ENCODE data around the gene HOTAIR. TPM values are rescaled to one million over a fixed set of nuclear protein-coding genes. Genes with fewer than 3 reads are reported as not detected.

The HOTAIR gene
- total RNA-seq, 1 donor from 2014 or later, result not detected

DNA sequence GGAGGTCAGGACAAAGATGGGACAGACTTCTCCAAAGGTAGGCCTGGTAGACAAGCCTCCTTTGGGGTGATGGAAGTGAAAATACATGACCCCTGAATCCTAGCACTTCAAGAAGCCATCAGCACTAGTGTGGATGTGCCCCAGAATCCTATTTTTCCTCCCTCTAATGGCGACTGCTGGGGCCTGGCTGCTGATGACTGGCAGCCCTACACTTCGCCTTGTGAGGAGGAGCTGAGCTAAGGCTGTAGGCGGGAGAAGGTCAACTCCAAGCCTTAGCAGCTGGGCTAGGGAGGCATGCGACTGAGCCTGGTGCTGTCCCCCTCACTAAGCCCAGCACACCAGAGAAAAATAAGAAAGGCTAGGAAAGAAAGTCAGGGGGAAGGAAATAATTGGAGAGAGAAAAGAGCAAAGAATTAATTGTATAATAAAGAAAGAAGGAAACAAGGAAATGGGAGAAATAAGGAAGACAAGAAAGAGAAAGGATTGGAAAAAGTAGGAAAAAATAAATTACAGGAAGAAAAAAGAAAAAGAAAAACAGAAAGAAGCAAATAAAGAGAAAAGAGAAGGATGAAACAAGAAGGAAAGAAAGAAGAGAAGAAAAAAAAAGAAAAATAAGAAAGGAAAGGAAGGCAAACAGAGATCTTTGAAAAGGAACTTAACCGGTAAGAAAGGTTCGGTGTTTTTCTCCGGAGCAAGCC is 5.5 kb upstream of the HOTAIR start:
- H3K9me3 Mint-ChIP-seq, result peaks cover 2% of the 10 kb centered on the region
- ATAC-seq (ENCODE audit: low read depth) (no peak), DNase-seq (no peak)
- H3K4me1 Mint-ChIP-seq, result peaks cover 13% of the 10 kb centered on the region
- H3K27ac Mint-ChIP-seq, result no peak overlapping the region
- H3K27me3 Mint-ChIP-seq, result peaks cover 80% of the 10 kb centered on the region
- intact Hi-C loops (cut with micrococcal nuclease), result no loop called here
- CTCF ChIA-PET, result no interaction called here
- H3K36me3 Mint-ChIP-seq (ENCODE audit: low read depth), result no peaks in the 10 kb centered on the region
- POLR2A ChIA-PET, result no interaction called here
- no peak overlapping the region for H3K4me3 Mint-ChIP-seq
- TF ChIP-seq, protein P1, sequence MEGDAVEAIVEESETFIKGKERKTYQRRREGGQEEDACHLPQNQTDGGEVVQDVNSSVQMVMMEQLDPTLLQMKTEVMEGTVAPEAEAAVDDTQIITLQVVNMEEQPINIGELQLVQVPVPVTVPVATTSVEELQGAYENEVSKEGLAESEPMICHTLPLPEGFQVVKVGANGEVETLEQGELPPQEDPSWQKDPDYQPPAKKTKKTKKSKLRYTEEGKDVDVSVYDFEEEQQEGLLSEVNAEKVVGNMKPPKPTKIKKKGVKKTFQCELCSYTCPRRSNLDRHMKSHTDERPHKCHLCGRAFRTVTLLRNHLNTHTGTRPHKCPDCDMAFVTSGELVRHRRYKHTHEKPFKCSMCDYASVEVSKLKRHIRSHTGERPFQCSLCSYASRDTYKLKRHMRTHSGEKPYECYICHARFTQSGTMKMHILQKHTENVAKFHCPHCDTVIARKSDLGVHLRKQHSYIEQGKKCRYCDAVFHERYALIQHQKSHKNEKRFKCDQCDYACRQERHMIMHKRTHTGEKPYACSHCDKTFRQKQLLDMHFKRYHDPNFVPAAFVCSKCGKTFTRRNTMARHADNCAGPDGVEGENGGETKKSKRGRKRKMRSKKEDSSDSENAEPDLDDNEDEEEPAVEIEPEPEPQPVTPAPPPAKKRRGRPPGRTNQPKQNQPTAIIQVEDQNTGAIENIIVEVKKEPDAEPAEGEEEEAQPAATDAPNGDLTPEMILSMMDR (IDR thresholded peaks at IDR 0.05), result no peak

DNA sequence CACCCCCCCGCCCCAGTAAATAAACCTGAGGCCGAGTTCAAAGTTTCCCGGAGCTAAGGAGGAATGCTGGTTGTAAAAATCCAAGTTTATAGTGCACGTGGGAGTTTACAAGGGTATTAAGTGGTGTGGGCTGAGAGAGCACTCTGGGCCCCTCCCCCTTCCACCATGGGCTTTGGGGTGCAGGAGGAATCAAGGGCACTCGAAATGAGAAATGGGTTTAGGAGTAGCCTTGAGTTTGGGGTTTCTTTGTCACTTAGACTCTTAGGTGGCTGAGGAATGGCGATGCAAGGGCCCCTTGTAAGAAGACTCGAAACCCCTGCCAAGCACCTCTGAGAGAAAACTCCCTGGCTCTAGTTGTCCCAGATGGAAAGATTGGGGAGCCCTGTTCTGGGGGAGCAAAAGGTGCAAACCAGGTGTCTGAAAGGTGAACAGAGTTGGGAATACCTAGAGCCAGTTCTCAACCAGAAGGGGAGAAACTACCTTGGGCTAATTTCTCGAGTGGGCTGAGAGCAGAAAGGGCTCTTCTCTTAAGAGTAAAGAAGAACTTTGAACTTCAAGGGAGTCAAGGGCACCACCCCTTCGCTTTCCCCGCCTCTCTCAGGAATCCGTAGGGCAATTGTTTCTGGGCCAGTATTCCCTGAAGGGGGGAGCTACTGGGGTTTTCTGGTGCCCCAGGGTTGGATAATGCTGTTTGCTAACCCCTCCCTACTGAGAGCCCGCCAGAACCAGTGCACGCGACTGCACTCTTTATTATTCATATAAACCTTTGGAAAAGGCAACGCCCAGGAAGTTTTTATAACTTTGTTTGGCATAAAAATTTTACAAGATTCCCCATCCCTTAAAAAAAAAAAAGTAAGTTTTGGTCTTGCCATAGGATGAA is 4.0 kb upstream of the HOTAIR start:
- DNase-seq, result no peak
- no peak for ATAC-seq (ENCODE audit: low read depth)
- intact Hi-C loops (cut with micrococcal nuclease), result no loop called here
- no peaks in the 10 kb centered on the region for H3K36me3 Mint-ChIP-seq (ENCODE audit: low read depth)
- CTCF ChIA-PET, result no interaction called here
- no peak overlapping the region for H3K4me3 Mint-ChIP-seq
- POLR2A ChIA-PET, result interaction anchor here (0.6 kb wide), 1 partner anchor 53 kb away, joined by 4 read pairs; no protein-coding TSS in a partner anchor
- no peak overlapping the region for H3K27ac Mint-ChIP-seq
- H3K9me3 Mint-ChIP-seq, result peaks cover 2% of the 10 kb centered on the region
- TF ChIP-seq, protein P1 (IDR thresholded peaks at IDR 0.05), result no peak
- H3K27me3 Mint-ChIP-seq, result peaks cover 77% of the 10 kb centered on the region
- peaks cover 10% of the 10 kb centered on the region for H3K4me1 Mint-ChIP-seq

DNA sequence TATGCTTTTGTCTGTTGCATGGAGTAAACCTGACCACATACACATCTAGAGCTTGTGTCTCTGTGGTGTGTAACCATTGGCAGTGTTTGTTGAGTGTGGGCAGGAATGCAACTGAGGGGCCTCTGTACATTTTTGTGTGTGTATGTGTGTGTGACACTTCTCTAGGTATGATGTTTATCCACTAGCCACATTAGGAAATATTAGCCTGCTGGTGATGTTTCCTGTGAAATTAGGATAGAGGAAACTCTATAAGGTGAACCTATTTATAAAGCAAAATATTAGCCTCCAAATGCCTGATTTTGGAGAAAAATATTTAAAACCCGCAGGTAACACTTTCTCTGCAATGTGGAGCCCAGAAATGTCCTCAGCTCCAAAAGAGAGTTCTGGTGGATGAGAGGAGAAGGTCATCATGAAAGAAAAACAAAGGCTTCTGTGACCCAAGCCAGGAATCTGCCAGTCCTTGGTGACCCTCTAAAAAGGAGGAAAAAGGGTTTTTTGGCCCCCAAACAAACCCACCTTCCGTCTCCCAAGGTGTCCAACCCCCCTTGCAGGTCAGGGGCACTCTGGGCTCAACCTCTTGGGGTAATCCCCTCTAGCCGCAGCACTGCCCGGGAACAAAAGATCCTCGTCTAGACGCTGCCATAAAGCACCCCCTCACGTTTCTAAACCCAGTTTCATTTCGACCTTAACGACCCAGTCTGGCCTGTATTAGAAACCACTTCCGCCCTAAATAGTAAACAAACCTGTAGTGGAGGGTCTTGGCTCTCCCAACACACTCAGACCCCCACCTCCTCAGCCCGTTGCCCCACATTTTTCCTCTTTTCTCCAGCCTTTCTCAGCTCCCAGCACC is 3.1 kb upstream of the HOTAIR start:
- TF ChIP-seq, protein P1 (IDR thresholded peaks at IDR 0.05), result no peak
- no peak overlapping the region for H3K27ac Mint-ChIP-seq
- intact Hi-C loops (cut with micrococcal nuclease), result no loop called here
- POLR2A ChIA-PET, result interaction anchor here (0.6 to 0.7 kb wide), 2 partner anchors 54 to 81 kb away, joined by 4 read pairs; no protein-coding TSS in a partner anchor
- H3K36me3 Mint-ChIP-seq (ENCODE audit: low read depth), result no peaks in the 10 kb centered on the region
- peaks cover 75% of the 10 kb centered on the region for H3K27me3 Mint-ChIP-seq
- ATAC-seq (ENCODE audit: low read depth), result no peak
- CTCF ChIA-PET, result no interaction called here
- peaks cover 15% of the 10 kb centered on the region for H3K4me1 Mint-ChIP-seq
- H3K4me3 Mint-ChIP-seq, result no peak overlapping the region
- H3K9me3 Mint-ChIP-seq, result peaks cover 2% of the 10 kb centered on the region
- DNase-seq, result no peak

DNA sequence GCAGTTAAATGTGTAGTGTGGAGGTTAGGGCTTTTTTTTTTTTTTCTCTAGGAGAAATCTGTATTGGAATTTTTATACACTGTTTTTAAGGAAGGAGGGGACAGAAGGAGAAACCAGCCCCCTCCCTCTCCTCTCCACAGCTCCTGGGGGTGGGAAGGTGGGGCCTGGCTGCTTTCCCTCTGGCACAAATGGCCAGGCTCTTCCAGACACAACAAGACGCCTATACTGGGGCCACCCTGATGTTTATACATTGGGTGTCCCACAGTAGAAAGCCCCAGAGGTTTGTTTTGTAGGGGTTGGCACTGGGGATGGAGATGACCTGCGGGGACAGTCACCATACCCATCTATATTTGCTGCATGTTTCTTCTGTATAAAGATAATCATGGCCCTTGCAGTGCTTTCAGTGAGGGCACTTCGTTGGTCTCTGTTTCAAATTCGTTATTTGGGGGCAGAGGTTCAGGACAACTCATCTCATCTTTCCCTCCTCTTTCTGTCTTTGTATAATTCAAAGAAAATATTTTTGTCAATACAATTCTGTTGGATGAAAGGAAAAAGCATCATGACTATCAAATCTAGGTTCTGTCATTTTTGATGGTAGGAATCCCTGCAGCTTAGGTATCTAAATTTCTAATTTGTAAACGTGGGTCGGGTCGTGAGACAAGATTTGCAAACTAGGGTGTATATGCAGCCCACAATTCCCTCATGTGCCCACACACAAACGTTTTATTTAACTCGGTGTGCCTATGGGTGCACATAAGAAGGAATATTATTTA is 2.3 kb upstream of the HOTAIR start:
- intact Hi-C loops (cut with micrococcal nuclease), result no loop called here
- POLR2A ChIA-PET, result interaction anchor here (0.7 kb wide), 1 partner anchor 82 kb away, joined by 4 read pairs; no protein-coding TSS in a partner anchor

More for the DNA sequence above, 2.3 kb upstream of the HOTAIR start:
- Mint-ChIP-seq H3K4me1 (peaks cover 15% of the 10 kb centered on the region), H3K4me3 (no peak overlapping the region), H3K36me3 (ENCODE audit: low read depth) (no peaks in the 10 kb centered on the region), H3K27me3 (peaks cover 76% of the 10 kb centered on the region), H3K9me3 (peaks cover 4% of the 10 kb centered on the region), H3K27ac (no peak overlapping the region)
- TF ChIP-seq, protein P1 (IDR thresholded peaks at IDR 0.05), result no peak
- no peak for DNase-seq
- ATAC-seq (ENCODE audit: low read depth), result no peak
- CTCF ChIA-PET, result no interaction called here

Data from activated B cell treated with CpG ODN at 0.5 μM for 24 hours (primary cell).